Glomerular endothelial cell (primary cell): ENCODE results near the gene MVD. TPM values are rescaled to one million over a fixed set of nuclear protein-coding genes. Genes with fewer than 3 reads are reported as not detected.

Source experiments
- DNase-seq: peaks from one replicate; pipeline ENCODE4 v3.0.0-alpha.2; 2011; ENCODE audit warnings: low read depth, low spot score; ENCODE audit errors: extremely low read depth
- total RNA-seq: library from RNA; depleted of rRNA; stranded (reverse); fragments of >200 nt; gene quantifications from 2 replicates; pipeline ENCODE4 v1.2.3, GENCODE V29; 2015

Gene MVD
- total RNA-seq, 1 donor from 2014 or later = 83.8 TPM

GRCh38 chr16:88628512-88628974 lies 34.3 kb downstream of the MVD start:
- DNase-seq = no peak

- DNase-seq = no peak
These were observed 35.1 kb downstream of the MVD start for GRCh38 chr16:88627531-88628411.

GRCh38 chr16:88626646-88627045 lies 36.2 kb downstream of the MVD start:
- DNase-seq = no peak

- DNase-seq = no peak
These were observed 37.8 kb downstream of the MVD start for GRCh38 chr16:88624977-88625576.

- DNase-seq = no peak
These were observed 38.4 kb downstream of the MVD start for GRCh38 chr16:88624481-88624880.

GRCh38 chr16:88623858-88624257 lies 39.0 kb downstream of the MVD start:
- DNase-seq = no peak

- DNase-seq = no peak
These were observed 40.0 kb downstream of the MVD start for GRCh38 chr16:88622866-88623265.

- DNase-seq = no peak
These were observed 40.8 kb downstream of the MVD start for GRCh38 chr16:88622125-88622524.

- no peak for DNase-seq
These were observed 42.8 kb downstream of the MVD start for GRCh38 chr16:88619859-88620815.

- no peak for DNase-seq
These were observed 43.8 kb downstream of the MVD start for GRCh38 chr16:88618956-88619667.

GRCh38 chr16:88618182-88618955 lies 44.5 kb downstream of the MVD start:
- DNase-seq = no peak

GRCh38 chr16:88617268-88618031 lies 45.4 kb downstream of the MVD start:
- DNase-seq = no peak

GRCh38 chr16:88616736-88617135 lies 46.2 kb downstream of the MVD start:
- no peak for DNase-seq

- no peak for DNase-seq
These were observed 46.6 kb downstream of the MVD start for GRCh38 chr16:88616320-88616719.

GRCh38 chr16:88614818-88615580 lies 47.9 kb downstream of the MVD start:
- no peak for DNase-seq

GRCh38 chr16:88613911-88614817 lies 48.7 kb downstream of the MVD start:
- no peak for DNase-seq

- no peak for DNase-seq
These were observed 49.6 kb downstream of the MVD start for GRCh38 chr16:88613293-88613692.
